Mucosa of descending colon (tissue), 3 donors: ENCODE data around the gene MRPS6. TPM values are rescaled to one million over a fixed set of nuclear protein-coding genes. Genes with fewer than 3 reads are reported as not detected.
A peak's percentile ranks its signal among the peaks of the same experiment; 100 is the strongest.

Experiments used
- ATAC-seq: fragments of 200-7000 bp; cut with Tn5 transposase; one replicate; pipeline ENCODE4 v1.9.1; 2020; ENCODE audit warnings: mild to moderate bottlenecking, moderate library complexity
- DNase-seq, 3 donors: peaks; one replicate each; pipeline ENCODE4 v3.0.0-alpha.2; 2020
- H3K36me3 ChIP-seq: fragments of 200-600 bp; one replicate; pipeline ENCODE4 v1.8.0; 2021; ENCODE audit warnings: low read depth, mild to moderate bottlenecking
- H3K4me1 ChIP-seq: fragments of 200-600 bp; one replicate; pipeline ENCODE4 v1.8.0; 2021; ENCODE audit warnings: low read depth, mild to moderate bottlenecking
- H3K4me3 ChIP-seq: fragments of 200-600 bp; one replicate; pipeline ENCODE4 v1.8.0; 2021; ENCODE audit warnings: mild to moderate bottlenecking
- H3K9me3 ChIP-seq: fragments of 200-600 bp; one replicate; pipeline ENCODE4 v1.8.0; 2021; ENCODE audit warnings: mild to moderate bottlenecking
- intact Hi-C, 2 donors: fragments of 100-400 bp; cut with DNase I in 1 of 2; cut with micrococcal nuclease in 1 of 2; formaldehyde crosslinking; loops; one replicate each; pipeline versions ENCODE4 v1.11.0 to v1.11.1; 2022; cut with DNase I, micrococcal nuclease
- total RNA-seq, 3 donors: library from RNA; stranded (reverse); fragmentation: NEBNext Ultra II Directional in 2 of 3; extraction: Animal tissue kit (Norgen Biotek cat#: 25700) in 2 of 3; gene quantifications; one replicate each; pipeline versions ENCODE4 v1.2.1 to v1.2.4, GENCODE V29; 2021 to 2023
- TF ChIP-seq, protein P1 (sequence below): fragments of 200-600 bp; IDR thresholded peaks from one replicate; pipeline ENCODE4 v1.8.0; 2022; ENCODE audit warnings: antibody characterized with exemption, mild to moderate bottlenecking
- donor health status: DM: no; HTN: no; CAD: no; lungs with moderate emphysema.
- donor health status: DM: no; HTN: no; CAD: no.
- donor health status: DM: no; HTN: yes; CAD: no.

MRPS6 gene
- total RNA-seq, 3 donors from 2014 or later, result 38.7 to 102 (median 42.6) TPM

DNA sequence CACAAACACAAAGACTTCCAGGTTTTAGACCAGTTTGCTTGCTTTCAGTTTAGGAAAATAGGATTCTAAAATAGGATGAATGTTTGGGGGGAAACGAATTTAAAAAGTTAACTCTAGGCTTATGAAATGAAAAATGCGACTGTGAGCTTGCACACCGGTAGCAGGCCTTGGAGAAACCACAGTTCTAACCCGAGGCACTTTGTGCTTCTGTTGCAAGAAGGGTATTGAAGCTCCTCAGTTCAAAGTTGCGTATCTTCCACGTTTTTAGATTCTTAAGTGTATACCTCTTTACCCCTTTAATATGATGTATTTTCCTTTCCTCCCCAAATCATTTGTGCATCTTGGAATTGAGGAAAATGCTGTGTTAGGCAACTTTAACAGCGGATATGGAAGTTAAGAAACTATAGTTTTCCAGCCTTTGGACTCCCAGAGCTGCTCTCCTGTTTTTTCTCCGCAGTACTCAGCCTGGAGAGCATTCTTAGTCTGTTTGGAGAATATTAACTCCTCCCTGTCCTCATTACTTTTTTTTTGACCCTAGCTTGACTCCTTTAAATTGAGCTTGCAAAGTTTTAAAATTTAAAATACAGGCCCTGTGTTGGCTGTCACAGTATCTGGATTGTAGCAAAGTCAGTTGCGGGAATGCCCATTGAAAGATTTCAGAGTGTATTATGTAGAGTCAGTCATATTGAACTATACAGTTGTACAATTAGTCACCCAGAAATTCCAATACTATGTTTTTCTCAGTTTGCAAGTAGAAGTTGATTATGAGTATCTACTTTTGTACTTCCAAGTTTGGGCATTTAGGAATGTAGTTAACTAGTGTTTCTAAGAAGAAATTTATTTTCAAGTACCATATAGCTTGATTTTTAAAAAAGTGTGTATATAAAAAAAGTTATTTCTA is 2.6 kb downstream of the MRPS6 start:
- Histone ChIP-seq H3K36me3 (no peaks in the 10 kb centered on the region), H3K9me3 (no peaks in the 10 kb centered on the region), H3K4me1 (peaks cover 51% of the 10 kb centered on the region), H3K4me3 (no peak overlapping the region)
- ATAC-seq (no peak), DNase-seq (no peak)
- intact Hi-C loops, result loop anchor here in 1 of 2 donors (10.0 kb wide), 1 partner anchor 129 kb away; no protein-coding TSS in a partner anchor
- TF ChIP-seq, protein P1, sequence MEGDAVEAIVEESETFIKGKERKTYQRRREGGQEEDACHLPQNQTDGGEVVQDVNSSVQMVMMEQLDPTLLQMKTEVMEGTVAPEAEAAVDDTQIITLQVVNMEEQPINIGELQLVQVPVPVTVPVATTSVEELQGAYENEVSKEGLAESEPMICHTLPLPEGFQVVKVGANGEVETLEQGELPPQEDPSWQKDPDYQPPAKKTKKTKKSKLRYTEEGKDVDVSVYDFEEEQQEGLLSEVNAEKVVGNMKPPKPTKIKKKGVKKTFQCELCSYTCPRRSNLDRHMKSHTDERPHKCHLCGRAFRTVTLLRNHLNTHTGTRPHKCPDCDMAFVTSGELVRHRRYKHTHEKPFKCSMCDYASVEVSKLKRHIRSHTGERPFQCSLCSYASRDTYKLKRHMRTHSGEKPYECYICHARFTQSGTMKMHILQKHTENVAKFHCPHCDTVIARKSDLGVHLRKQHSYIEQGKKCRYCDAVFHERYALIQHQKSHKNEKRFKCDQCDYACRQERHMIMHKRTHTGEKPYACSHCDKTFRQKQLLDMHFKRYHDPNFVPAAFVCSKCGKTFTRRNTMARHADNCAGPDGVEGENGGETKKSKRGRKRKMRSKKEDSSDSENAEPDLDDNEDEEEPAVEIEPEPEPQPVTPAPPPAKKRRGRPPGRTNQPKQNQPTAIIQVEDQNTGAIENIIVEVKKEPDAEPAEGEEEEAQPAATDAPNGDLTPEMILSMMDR, result no peak

DNA sequence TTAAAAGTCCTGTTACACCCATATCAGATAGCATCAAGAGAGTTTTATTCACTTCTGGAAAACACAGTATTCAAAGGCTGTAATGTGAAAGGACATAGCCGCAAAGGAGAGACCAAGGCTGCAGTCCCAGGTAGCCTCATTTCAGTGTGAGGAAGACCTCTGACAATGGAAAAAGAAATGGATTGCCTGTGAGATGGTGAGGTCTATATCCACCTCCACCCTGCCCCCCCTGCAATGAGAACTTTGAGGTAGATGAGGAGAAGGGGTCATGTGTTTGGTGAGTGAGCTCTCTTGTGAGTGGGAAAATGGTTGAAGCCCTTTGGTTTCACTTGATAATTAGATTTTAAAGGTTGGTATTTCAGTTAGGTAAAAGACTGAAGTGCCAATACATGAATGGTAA is 3.5 kb downstream of the MRPS6 start:
- DNase-seq, result no peak
- intact Hi-C loops, result loop anchor here in 1 of 2 donors (10.0 kb wide), 1 partner anchor 128 kb away; no protein-coding TSS in a partner anchor
- Histone ChIP-seq H3K4me3 (no peak overlapping the region), H3K9me3 (no peaks in the 10 kb centered on the region), H3K4me1 (peaks cover 57% of the 10 kb centered on the region), H3K36me3 (no peaks in the 10 kb centered on the region)
- TF ChIP-seq, protein P1, result no peak
- ATAC-seq, result no peak

DNA sequence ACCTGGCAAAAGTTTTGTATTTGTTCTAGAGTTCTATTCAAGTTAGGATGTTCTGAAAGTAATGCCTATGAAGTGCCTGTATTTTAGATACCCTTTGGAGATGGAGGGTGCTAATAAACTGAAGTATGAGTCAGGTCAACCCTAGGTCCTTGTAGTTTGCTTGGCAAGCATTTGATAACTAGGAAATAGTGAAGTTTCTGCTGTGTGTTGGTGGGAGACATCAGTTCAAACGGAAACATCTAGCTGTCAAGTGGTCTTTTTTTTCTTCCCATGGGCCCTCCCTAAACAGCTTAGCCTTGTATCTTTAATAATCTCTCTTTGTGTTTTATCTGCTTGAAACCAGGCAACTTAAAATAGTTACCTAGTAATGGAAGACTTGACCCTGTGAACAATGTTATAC is 4.5 kb downstream of the MRPS6 start:
- no peaks in the 10 kb centered on the region for H3K9me3 ChIP-seq
- DNase-seq (no peak), ATAC-seq (no peak)
- no peaks in the 10 kb centered on the region for H3K36me3 ChIP-seq
- H3K4me3 ChIP-seq, result no peak overlapping the region
- peaks cover 57% of the 10 kb centered on the region for H3K4me1 ChIP-seq
- TF ChIP-seq, protein P1, result no peak
- intact Hi-C loops, result loop anchor here in 1 of 2 donors (10.0 kb wide), 1 partner anchor 127 kb away; no protein-coding TSS in a partner anchor

DNA sequence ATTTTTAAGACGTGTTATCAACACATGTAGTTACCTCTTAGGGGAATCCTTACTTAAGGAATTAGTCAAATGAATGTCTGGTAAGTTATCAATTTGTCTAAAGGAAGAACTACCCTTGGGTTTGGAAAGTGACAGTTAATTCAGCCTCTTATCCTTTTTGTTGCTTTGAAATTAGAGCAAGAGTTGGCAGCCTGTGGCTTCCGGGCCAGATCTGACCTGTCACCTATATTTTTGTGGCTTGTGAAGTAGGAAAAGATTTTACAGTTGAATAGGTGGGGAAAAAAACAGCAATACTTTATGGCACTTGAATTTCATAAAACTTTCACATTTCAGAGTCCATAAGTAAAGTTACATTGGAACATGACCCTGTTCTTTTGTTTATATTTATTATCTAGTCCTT is 5.5 kb downstream of the MRPS6 start:
- Histone ChIP-seq H3K9me3 (no peaks in the 10 kb centered on the region), H3K4me1 (peaks cover 57% of the 10 kb centered on the region), H3K4me3 (no peak overlapping the region), H3K36me3 (no peaks in the 10 kb centered on the region)
- intact Hi-C loops, result loop anchor here in 1 of 2 donors (10.0 kb wide), 1 partner anchor 126 kb away; no protein-coding TSS in a partner anchor
- peak in 2 of 3 donors; percentile 65 to 78 for DNase-seq
- ATAC-seq, result peak; percentile 65
- TF ChIP-seq, protein P1, result no peak

DNA sequence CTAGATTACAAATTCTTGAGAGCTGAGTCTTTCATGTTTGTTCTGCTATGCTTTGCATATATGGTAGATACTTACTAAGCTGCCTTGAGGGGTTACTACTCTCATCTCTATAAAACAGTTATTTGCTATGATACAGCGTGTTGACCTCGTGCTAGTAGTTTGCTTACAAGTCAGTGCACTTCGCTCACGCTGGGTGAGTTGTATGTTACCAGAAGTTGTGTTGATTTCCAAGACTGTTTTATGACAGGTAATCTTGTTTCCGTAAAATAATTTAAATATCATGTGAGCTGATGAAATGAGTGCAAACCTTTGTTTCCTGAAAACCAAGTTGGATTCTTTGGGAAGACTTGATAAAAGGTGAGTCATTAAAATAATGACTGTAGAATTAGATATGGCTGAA is 7.3 kb downstream of the MRPS6 start:
- ATAC-seq, result peak; percentile 68
- intact Hi-C loops, result no loop called here

More for the DNA sequence above, 7.3 kb downstream of the MRPS6 start:
- no peak overlapping the region for H3K4me3 ChIP-seq
- no peaks in the 10 kb centered on the region for H3K9me3 ChIP-seq
- DNase-seq, result peak in 1 of 3 donors; percentile 31
- H3K36me3 ChIP-seq, result no peaks in the 10 kb centered on the region
- TF ChIP-seq, protein P1, result no peak
- peaks cover 50% of the 10 kb centered on the region for H3K4me1 ChIP-seq
